NCI-H2227 treated with DMSO at 0.1 percent for 48 hours (cell line): ENCODE data around the gene MMRN2.

ENCODE experiments used
- DNase-seq: peaks from one replicate; lab custom pipeline; 2025; lab: John Stamatoyannopoulos, UW

Gene MMRN2

GRCh38 chr10:86970162-86970981 is 13.0 kb upstream of the MMRN2 start:
- DNase-seq = peak; percentile 3

- DNase-seq = no peak
These were observed 12.1 kb upstream of the MMRN2 start for GRCh38 chr10:86969421-86970041.

GRCh38 chr10:86968994-86969355 is 11.6 kb upstream of the MMRN2 start:
- no peak for DNase-seq

GRCh38 chr10:86968271-86968993 is 11.0 kb upstream of the MMRN2 start, which contains the start of gene ADIRF:
ADIRF (plus strand) TSS chr10:86968482; CDS start chr10:86968545, 63 bp downstream.
- DNase-seq = no peak

GRCh38 chr10:86967481-86967941 is 10.1 kb upstream of the MMRN2 start:
- no peak for DNase-seq

- DNase-seq = no peak
These were observed 8.7 kb upstream of the MMRN2 start for GRCh38 chr10:86965986-86966654.

- no peak for DNase-seq
These were observed 7.4 kb upstream of the MMRN2 start for GRCh38 chr10:86964847-86965190.

GRCh38 chr10:86964061-86964846 is 6.8 kb upstream of the MMRN2 start:
- no peak for DNase-seq

- no peak for DNase-seq
These were observed 6.0 kb upstream of the MMRN2 start for GRCh38 chr10:86963341-86963919.

- no peak for DNase-seq
These were observed 5.5 kb upstream of the MMRN2 start for GRCh38 chr10:86962981-86963310.

GRCh38 chr10:86962136-86962980 is 4.9 kb upstream of the MMRN2 start:
- DNase-seq = no peak

GRCh38 chr10:86961481-86962091 is 4.2 kb upstream of the MMRN2 start:
- DNase-seq = no peak

- no peak for DNase-seq
These were observed 3.5 kb upstream of the MMRN2 start for GRCh38 chr10:86960863-86961434.

GRCh38 chr10:86960003-86960862 is 2.8 kb upstream of the MMRN2 start:
- no peak for DNase-seq

- no peak for DNase-seq
These were observed 2.3 kb upstream of the MMRN2 start for GRCh38 chr10:86959737-86960002.

GRCh38 chr10:86958901-86959736 is 1.7 kb upstream of the MMRN2 start:
- DNase-seq = no peak

GRCh38 chr10:86958116-86958900 is 893 bp upstream of the MMRN2 start, which contains the start of gene SNCG:
SNCG (plus strand) TSS chr10:86958599; CDS start chr10:86958698, 99 bp downstream.
- DNase-seq = peak; percentile 29
